Measurements from ENCODE around the gene TNIK. TPM values are rescaled to one million over a fixed set of nuclear protein-coding genes. Genes with fewer than 3 reads are reported as not detected.

The TNIK gene
- polyA plus RNA-seq, 1 of the 3 experiments (the other 2 are of a cell fraction) = 19.4 TPM

DNA sequence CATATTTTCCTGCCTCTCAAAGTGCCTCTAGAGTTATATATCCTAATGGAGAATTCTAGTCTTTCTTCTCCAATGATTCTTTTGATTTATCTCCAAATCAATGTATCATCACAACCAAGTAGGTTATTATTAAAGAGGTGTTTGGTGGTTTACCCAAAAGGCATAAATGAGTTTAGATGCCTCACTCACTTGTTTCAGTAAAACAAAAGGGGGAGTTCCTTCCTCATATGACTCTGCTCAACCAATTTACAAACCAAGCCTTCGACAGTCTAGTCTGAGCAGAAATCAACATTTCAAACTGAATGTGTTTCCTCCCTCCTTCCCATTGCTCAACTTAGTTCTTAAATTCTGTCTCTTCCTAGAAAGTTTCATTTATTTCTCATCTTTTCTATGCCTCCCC lies 116.5 kb downstream of the TNIK start:
- Histone ChIP-seq H3K27ac (ENCODE audit: low read depth in 2 of 2, low read length in 1 of 2) (no peak overlapping the region), H3K27me3 (ENCODE audit: insufficient read depth) (no peaks in the 10 kb centered on the region), H4K20me1 (ENCODE audit: insufficient read depth) (no peaks in the 10 kb centered on the region), H3K79me2 (ENCODE audit: insufficient read depth) (peaks cover 35% of the 10 kb centered on the region), H3K9ac (no peak overlapping the region), H3K36me3 (replicated peaks in 1 of 2; ENCODE audit: control insufficient read depth in 1 of 2, insufficient read depth in 2 of 2, low read length in 1 of 2) (no peaks in the 10 kb centered on the region), H2AFZ (ENCODE audit: low read depth) (no peak overlapping the region), H3K4me1 (ENCODE audit: control insufficient read depth in 1 of 2, insufficient read depth in 2 of 2, low read depth in 1 of 2, low read length in 1 of 2) (peaks cover 0 to 9% of the 10 kb centered on the region in 2 experiments; a peak in 3 of 4 replicates), H3K4me3 (ENCODE audit: low read depth in 2 of 2, low read length in 1 of 2) (no peak overlapping the region), H3K4me2 (no peak overlapping the region), H3K9me3 (no peaks in the 10 kb centered on the region), H3K9me2 (no peaks in the 10 kb centered on the region), H3F3A (replicated peaks; ENCODE audit: insufficient read depth) (peaks cover 17% of the 10 kb centered on the region)
- WGBS (ENCODE audit: low lambda C conversion rate) = 94% methylated on average over 1 of the region's 1 CpG
- ChIA-PET POLR2A (no interaction called here), CTCF (interaction anchor here (1.2 kb wide), 1 partner anchor 11 kb away, joined by 3 read pairs; no protein-coding TSS in a partner anchor)
- TF ChIP-seq NRF1 (IDR thresholded peaks at IDR 0.05; ENCODE audit: low read depth, low read length) (no peak), MXI1 (IDR thresholded peaks at IDR 0.05; ENCODE audit: low read depth, low read length) (no peak), TEAD4 (IDR thresholded peaks at IDR 0.05; ENCODE audit: borderline replicate concordance, insufficient read depth) (no peak), POLR2AphosphoS5 (IDR thresholded peaks at IDR 0.05; ENCODE audit: low read depth, low read length) (no peak), ELF1 (IDR thresholded peaks at IDR 0.05) (no peak), EZH2phosphoT487 (IDR thresholded peaks at IDR 0.05; ENCODE audit: borderline replicate concordance, low read depth) (no peak), ZBTB33 (IDR thresholded peaks at IDR 0.05; ENCODE audit: borderline replicate concordance, low read depth) (no peak), SIN3A (IDR thresholded peaks at IDR 0.05; ENCODE audit: borderline replicate concordance, low read depth, low read length) (no peak), RXRA (IDR thresholded peaks at IDR 0.05; ENCODE audit: borderline replicate concordance, low read depth) (no peak), GATA2 (CRISPR knock-in tag; IDR thresholded peaks at IDR 0.05) (no peak), USF2 (IDR thresholded peaks at IDR 0.05; ENCODE audit: borderline replicate concordance, low read depth, low read length) (no peak)
- no peak for DNase-seq

GRCh38 chr3:171342783-171343420 lies 117.3 kb downstream of the TNIK start:
- Histone ChIP-seq H3K27me3 (ENCODE audit: insufficient read depth) (no peaks in the 10 kb centered on the region), H4K20me1 (ENCODE audit: insufficient read depth) (no peaks in the 10 kb centered on the region), H3K4me2 (no peak overlapping the region), H3K9me2 (no peaks in the 10 kb centered on the region), H3K27ac (ENCODE audit: low read depth in 2 of 2, low read length in 1 of 2) (no peak overlapping the region), H3F3A (replicated peaks; ENCODE audit: insufficient read depth) (peaks cover 13% of the 10 kb centered on the region), H3K36me3 (replicated peaks in 1 of 2; ENCODE audit: control insufficient read depth in 1 of 2, insufficient read depth in 2 of 2, low read length in 1 of 2) (no peaks in the 10 kb centered on the region), H3K9ac (no peak overlapping the region), H2AFZ (ENCODE audit: low read depth) (no peak overlapping the region), H3K4me1 (ENCODE audit: control insufficient read depth in 1 of 2, insufficient read depth in 2 of 2, low read depth in 1 of 2, low read length in 1 of 2) (peaks cover 0 to 8% of the 10 kb centered on the region in 2 experiments; a peak in 3 of 4 replicates), H3K79me2 (ENCODE audit: insufficient read depth) (peaks cover 41% of the 10 kb centered on the region), H3K9me3 (no peaks in the 10 kb centered on the region), H3K4me3 (ENCODE audit: low read depth in 2 of 2, low read length in 1 of 2) (no peak overlapping the region)
- DNase-seq = no peak
- CTCF ChIA-PET = no interaction called here
- POLR2A ChIA-PET = no interaction called here
- WGBS (ENCODE audit: low lambda C conversion rate) = 81% methylated on average over 2 of the region's 2 CpGs
- TF ChIP-seq GABPA (IDR thresholded peaks at IDR 0.05; ENCODE audit: low read depth) = no peak
- TF ChIP-seq, protein P1, sequence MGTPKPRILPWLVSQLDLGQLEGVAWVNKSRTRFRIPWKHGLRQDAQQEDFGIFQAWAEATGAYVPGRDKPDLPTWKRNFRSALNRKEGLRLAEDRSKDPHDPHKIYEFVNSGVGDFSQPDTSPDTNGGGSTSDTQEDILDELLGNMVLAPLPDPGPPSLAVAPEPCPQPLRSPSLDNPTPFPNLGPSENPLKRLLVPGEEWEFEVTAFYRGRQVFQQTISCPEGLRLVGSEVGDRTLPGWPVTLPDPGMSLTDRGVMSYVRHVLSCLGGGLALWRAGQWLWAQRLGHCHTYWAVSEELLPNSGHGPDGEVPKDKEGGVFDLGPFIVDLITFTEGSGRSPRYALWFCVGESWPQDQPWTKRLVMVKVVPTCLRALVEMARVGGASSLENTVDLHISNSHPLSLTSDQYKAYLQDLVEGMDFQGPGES (IDR thresholded peaks at IDR 0.05; ENCODE audit: low read depth, low read length) = no peak
- TF ChIP-seq EP300 (IDR thresholded peaks at IDR 0.05; ENCODE audit: borderline replicate concordance in 1 of 2, low read depth in 1 of 2, low read length in 1 of 2) = no peak
- TF ChIP-seq, protein P2, sequence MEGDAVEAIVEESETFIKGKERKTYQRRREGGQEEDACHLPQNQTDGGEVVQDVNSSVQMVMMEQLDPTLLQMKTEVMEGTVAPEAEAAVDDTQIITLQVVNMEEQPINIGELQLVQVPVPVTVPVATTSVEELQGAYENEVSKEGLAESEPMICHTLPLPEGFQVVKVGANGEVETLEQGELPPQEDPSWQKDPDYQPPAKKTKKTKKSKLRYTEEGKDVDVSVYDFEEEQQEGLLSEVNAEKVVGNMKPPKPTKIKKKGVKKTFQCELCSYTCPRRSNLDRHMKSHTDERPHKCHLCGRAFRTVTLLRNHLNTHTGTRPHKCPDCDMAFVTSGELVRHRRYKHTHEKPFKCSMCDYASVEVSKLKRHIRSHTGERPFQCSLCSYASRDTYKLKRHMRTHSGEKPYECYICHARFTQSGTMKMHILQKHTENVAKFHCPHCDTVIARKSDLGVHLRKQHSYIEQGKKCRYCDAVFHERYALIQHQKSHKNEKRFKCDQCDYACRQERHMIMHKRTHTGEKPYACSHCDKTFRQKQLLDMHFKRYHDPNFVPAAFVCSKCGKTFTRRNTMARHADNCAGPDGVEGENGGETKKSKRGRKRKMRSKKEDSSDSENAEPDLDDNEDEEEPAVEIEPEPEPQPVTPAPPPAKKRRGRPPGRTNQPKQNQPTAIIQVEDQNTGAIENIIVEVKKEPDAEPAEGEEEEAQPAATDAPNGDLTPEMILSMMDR (IDR thresholded peaks at IDR 0.05) = no peak
- TF ChIP-seq EZH2phosphoT487 (IDR thresholded peaks at IDR 0.05; ENCODE audit: borderline replicate concordance, low read depth) = no peak
- no peak for TF ChIP-seq NFIC (IDR thresholded peaks at IDR 0.05; ENCODE audit: borderline replicate concordance)
- no peak for TF ChIP-seq MAX (IDR thresholded peaks at IDR 0.05; ENCODE audit: low read depth)
- no peak for TF ChIP-seq RXRA (IDR thresholded peaks at IDR 0.05; ENCODE audit: borderline replicate concordance, low read depth)
- TF ChIP-seq TAF1 (IDR thresholded peaks at IDR 0.05; ENCODE audit: borderline replicate concordance, low read depth, low read length) = no peak
- no peak for TF ChIP-seq NRF1 (IDR thresholded peaks at IDR 0.05; ENCODE audit: low read depth, low read length)
- no peak for TF ChIP-seq TEAD4 (IDR thresholded peaks at IDR 0.05; ENCODE audit: borderline replicate concordance, insufficient read depth)
- no peak for TF ChIP-seq MXI1 (IDR thresholded peaks at IDR 0.05; ENCODE audit: low read depth, low read length)
- TF ChIP-seq ELF1 (IDR thresholded peaks at IDR 0.05) = no peak
- TF ChIP-seq FOXJ3 (CRISPR knock-in tag; IDR thresholded peaks at IDR 0.05) = no peak
- TF ChIP-seq FOSL2 (IDR thresholded peaks at IDR 0.05; ENCODE audit: borderline replicate concordance, low read depth) = no peak
